GM12801 (cell line): ENCODE data around the gene DCTN4.

Experiments used
- CTCF ChIP-seq: IDR thresholded peaks from one replicate; pipeline ENCODE4 v1.5.1; 2011; ENCODE audit warnings: control low read depth; ENCODE audit not compliant: insufficient read length; ENCODE audit errors: extremely low read depth

Gene DCTN4

GRCh38 chr5:150774145-150774544 lies 15.3 kb upstream of the DCTN4 start:
- no peak for TF ChIP-seq CTCF

- no peak for TF ChIP-seq CTCF
These were observed 12.4 kb upstream of the DCTN4 start for GRCh38 chr5:150771034-150771795.

GRCh38 chr5:150766251-150766650 lies 7.4 kb upstream of the DCTN4 start:
- TF ChIP-seq CTCF: no peak

DNA sequence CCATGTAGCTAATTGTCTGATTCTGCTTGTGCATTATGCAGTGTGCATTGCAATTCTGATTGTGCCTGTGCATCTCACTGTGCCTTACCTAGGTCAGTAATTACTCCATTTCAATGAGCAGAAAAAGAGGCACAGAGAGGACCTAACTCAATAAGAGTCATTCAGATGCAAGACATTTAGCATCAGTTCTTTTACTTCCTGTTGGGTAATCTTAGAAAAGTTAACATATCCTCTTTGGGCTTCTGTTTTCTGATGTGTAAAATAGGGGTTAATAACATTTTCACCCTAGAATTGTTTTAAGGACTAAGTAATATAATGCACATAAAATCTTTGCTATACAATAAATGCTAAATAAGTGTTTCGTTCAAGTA lies 7.0 kb upstream of the DCTN4 start:
- no peak for TF ChIP-seq CTCF

DNA sequence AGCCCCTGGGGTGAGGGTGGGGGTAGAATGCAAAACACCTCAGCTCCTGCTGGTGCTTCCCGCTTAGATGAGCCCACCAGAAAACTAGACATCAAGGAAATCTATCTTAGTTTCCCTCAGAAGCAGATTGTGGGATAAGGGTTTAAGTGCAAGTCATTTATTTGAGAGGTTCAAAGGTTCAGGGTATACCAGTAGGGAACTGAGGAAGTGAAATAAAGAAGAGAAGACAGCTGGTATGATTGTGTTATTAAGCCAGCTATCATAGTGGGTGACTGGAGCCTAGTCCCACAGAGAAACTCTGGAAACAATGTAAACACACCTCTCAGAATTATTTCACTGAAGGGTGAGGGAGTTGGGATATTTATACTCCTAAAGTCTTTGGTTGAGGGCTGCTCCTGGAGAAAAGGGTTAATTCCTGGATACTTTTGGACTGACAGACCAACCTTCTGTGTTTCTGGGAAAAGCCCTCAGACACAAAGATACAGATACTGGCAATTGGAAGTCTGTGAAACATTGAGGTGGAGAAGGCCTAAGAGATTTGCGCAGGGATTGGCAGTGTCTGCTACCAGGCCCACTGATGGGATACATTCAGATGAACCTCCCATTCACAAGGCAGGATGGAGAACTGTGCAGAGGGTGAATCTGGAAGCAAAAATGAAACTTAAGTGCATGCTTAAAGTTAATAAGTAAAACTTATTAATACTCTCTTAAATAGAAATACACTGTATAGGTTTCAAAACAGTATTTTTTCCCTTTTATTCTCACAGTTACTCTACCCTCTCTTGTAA lies 6.4 kb upstream of the DCTN4 start:
- TF ChIP-seq CTCF: no peak

DNA sequence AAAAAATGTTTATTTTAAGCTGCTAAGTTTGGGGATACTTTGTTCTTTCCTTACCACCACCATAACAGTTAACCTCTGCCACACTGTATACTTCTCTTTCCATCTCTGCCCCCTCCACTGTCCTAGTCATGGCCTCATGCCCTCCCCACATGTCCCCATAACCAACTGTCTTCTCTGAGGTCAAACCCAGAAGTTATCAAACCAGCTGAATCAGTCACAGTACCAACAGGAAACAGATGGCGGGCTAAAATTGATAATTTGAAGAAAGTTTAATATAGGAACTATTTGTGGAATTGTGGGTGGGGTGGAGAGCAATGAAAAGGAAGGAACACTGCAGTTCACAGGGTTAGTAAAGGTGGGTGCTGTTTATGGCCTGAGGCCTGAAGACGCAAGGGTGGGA lies 5.7 kb upstream of the DCTN4 start:
- no peak for TF ChIP-seq CTCF

DNA sequence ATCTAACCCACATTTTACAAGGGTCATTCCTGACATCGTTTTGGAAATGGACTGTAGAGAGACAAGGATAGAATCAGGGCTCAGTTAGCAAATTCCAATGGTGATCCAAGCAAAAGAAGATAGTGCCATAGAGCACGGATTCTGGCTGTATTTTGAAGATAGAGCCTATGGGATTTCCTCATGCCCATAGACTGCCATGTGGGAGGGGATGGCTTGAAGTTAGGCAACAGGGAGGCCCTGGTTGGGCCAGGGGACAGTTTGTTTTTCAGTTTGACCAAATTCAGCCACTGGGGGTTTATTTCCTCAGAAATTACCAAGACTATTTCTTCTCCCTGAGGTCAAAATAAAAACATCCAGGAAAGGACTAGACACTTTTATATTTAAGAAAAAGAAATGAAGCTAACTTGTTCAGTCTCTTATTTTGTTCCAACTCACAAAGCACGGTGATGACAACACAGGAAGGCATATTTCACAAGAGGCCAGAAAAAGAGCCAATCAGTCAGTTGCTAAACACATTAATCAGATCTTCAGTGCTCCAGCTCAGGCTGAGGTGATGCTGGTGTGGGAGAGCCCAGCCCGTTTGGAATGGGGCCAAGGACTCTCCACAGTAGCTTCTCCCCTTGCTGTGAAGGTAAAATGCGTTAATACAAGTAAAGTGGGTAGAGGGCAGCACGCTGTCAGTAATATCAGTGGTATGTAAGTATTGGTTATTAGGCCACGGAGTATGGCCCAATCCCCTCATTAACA lies 4.4 kb upstream of the DCTN4 start:
- no peak for TF ChIP-seq CTCF
